Measurements from ENCODE around the gene PFKL.

Gene PFKL

DNA sequence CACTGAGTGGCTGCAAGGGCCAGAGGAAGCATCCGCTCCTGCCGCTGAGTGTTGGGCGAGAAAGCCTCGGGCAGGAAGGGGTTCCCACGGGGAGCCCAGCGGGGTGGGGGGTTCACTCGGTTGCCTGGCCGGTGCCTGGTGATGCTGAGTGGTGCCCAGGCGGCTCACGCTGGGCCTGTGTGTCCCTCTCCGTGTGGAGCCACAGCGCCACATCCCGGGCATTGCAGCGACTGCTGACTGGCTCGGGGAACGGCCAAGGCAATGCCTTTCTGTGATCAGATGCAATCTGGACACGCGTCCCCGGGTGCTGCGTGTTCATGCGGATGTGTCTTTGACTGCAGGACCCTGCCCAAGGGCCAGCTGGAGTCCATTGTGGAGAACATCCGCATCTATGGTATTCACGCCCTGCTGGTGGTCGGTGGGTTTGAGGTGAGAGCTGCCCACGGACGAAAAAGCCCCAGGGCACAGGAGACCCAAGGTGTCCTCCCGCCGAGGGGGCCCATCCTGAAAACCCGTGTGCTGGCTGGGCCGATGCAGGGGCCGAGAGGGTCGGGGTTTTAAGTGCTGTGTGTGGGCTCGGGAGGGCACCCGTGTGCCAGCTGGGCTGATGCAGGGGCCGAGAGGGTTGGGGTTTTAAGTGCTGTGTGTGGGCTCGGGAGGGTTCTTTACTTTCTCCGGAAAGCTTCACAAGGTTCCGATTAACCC lies 22.9 kb downstream of the PFKL start:
- H3K4me3 ChIP-seq (ENCODE audit: low read depth, low read length): no peak overlapping the region
- TF ChIP-seq, protein P1, sequence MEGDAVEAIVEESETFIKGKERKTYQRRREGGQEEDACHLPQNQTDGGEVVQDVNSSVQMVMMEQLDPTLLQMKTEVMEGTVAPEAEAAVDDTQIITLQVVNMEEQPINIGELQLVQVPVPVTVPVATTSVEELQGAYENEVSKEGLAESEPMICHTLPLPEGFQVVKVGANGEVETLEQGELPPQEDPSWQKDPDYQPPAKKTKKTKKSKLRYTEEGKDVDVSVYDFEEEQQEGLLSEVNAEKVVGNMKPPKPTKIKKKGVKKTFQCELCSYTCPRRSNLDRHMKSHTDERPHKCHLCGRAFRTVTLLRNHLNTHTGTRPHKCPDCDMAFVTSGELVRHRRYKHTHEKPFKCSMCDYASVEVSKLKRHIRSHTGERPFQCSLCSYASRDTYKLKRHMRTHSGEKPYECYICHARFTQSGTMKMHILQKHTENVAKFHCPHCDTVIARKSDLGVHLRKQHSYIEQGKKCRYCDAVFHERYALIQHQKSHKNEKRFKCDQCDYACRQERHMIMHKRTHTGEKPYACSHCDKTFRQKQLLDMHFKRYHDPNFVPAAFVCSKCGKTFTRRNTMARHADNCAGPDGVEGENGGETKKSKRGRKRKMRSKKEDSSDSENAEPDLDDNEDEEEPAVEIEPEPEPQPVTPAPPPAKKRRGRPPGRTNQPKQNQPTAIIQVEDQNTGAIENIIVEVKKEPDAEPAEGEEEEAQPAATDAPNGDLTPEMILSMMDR (IDR thresholded peaks at IDR 0.05; ENCODE audit: low read depth, low read length, missing control alignments): no peak
- in situ Hi-C loops (cut with HindIII; ENCODE audit: low sequenced_read_pairs): no loop called here
- no peak for DNase-seq (ENCODE audit: low read depth)

DNA sequence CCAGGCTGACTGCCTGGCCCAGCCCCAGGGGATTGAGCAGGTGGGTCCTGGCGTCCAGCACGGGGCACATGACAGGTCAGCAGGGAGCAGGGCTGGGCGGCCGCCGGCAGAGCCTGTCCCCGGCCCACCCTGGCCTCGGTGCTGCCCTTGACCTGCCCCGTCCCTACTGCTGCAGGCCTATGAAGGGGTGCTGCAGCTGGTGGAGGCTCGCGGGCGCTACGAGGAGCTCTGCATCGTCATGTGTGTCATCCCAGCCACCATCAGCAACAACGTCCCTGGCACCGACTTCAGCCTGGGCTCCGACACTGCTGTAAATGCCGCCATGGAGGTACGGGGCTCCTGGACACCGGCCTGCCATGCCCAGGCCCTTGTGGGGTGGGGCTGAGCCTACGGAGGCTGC lies 23.7 kb downstream of the PFKL start:
- no peak for DNase-seq (ENCODE audit: low read depth)
- no peak overlapping the region for H3K4me3 ChIP-seq (ENCODE audit: low read depth, low read length)
- in situ Hi-C loops (cut with HindIII; ENCODE audit: low sequenced_read_pairs): no loop called here
- TF ChIP-seq, protein P1 (IDR thresholded peaks at IDR 0.05; ENCODE audit: low read depth, low read length, missing control alignments): no peak

DNA sequence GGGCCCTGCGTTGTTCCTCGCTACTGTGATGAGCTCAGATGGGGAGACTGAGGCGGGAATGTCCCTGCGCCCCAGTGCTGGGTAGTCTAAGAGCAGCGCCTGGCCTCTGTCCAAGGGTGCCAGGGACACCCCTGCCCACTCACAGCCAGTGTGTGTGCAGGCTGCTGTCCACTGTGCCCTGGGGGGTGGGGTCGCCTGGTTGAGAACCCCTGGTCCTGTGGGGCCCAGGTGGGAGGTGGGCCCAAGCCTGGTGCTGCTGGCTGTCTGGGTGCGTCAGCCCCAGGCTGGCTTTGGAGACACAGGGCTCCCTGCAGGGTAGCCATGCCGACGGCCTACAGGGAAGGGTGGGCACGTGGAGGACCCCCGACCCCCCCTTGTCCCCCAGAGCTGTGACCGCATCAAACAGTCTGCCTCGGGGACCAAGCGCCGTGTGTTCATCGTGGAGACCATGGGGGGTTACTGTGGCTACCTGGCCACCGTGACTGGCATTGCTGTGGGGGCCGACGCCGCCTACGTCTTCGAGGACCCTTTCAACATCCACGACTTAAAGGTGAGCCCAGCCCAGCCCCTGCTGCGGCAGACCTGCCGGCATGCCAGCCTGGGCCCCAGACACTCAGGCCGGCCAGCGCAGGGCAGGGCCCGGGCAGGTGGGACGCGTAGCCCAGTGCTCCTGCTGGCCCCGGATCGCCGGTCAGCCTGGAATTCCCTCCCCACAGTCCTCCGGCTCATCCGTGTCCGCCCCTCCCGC lies 24.4 kb downstream of the PFKL start:
- no peak for DNase-seq (ENCODE audit: low read depth)
- TF ChIP-seq, protein P1 (IDR thresholded peaks at IDR 0.05; ENCODE audit: low read depth, low read length, missing control alignments): no peak
- in situ Hi-C loops (cut with HindIII; ENCODE audit: low sequenced_read_pairs): no loop called here
- no peak overlapping the region for H3K4me3 ChIP-seq (ENCODE audit: low read depth, low read length)

DNA sequence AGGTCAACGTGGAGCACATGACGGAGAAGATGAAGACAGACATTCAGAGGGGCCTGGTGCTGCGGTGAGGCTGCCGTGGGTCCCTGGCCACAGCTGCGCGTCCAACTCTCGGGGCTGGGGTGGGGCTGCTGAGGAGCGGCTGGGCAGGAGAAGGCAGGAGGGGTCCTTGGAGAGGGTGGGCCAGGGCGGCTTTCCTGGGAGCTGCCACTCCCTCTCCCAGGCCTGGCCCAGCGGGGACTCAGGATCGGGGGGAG lies 24.9 kb downstream of the PFKL start:
- no peak for DNase-seq (ENCODE audit: low read depth)
- H3K4me3 ChIP-seq (ENCODE audit: low read depth, low read length): no peak overlapping the region
- TF ChIP-seq, protein P1 (IDR thresholded peaks at IDR 0.05; ENCODE audit: low read depth, low read length, missing control alignments): no peak
- in situ Hi-C loops (cut with HindIII; ENCODE audit: low sequenced_read_pairs): no loop called here

DNA sequence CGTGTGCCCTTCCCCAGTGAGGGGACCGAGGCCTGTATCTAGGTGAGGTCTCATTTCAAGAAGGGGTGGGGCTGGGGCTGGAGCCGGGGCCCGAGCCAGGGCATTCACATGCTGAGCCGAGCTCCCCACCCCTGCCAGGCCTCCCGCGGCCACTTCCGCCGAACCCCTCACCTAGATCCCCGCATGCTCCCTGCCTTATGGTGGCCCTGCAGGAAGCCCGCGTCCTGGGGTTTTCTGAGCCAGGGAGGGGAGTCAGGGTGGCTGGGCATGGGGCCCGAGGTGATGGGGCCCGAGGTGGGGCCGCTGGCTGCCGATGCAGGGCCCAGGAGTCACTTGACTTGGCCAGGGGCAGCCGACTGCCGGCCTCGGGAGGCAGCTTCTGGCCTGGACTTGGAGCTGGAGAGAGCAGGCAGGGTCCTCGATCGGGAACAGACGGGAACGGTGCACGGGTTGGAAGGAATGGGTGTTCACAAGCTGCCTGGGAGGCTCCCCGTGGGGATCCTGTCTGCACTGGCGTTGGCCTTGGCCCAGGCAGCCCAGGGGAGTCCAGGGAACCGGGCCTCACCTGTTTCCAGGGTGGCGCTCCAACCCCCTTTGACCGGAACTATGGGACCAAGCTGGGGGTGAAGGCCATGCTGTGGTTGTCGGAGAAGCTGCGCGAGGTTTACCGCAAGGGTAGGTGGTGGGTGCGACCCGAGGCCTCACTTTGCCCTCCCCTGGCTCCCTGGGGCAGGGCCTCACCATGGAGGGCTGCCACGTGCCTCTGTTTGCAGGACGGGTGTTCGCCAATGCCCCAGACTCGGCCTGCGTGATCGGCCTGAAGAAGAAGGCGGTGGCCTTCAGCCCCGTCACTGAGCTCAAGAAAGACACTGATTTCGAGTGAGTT lies 25.8 kb downstream of the PFKL start:
- in situ Hi-C loops (cut with HindIII; ENCODE audit: low sequenced_read_pairs): no loop called here
- TF ChIP-seq, protein P1 (IDR thresholded peaks at IDR 0.05; ENCODE audit: low read depth, low read length, missing control alignments): no peak
- no peak overlapping the region for H3K4me3 ChIP-seq (ENCODE audit: low read depth, low read length)
- DNase-seq (ENCODE audit: low read depth): no peak

DNA sequence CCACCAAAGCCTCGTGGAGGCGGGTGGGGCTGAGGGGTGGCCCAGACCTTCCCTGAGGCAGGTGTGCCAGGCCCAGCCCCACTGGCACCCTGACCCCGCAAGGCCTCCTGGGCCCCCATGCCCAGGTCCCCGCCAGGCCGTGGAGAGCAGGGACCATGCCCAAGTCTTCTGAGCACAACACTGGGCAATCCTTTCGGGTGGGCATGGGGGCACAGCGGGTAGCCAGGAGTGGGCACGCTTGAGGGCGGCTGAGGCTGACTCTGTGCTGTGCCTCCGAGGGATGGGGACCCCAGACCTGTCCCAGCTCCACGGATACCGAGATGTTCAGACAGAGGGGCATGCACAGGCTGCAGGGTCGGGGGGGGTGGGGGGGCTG lies 26.4 kb downstream of the PFKL start:
- TF ChIP-seq, protein P1 (IDR thresholded peaks at IDR 0.05; ENCODE audit: low read depth, low read length, missing control alignments): no peak
- in situ Hi-C loops (cut with HindIII; ENCODE audit: low sequenced_read_pairs): no loop called here

More for the DNA sequence above, 26.4 kb downstream of the PFKL start:
- DNase-seq (ENCODE audit: low read depth): no peak
- no peak overlapping the region for H3K4me3 ChIP-seq (ENCODE audit: low read depth, low read length)

Data from astrocyte of the cerebellum (primary cell).